GM10266 (cell line): ENCODE data around the gene CES5A.
"Not testable (repeated sequence)": the region's sequence is repeated elsewhere in the genome, so short reads cannot be mapped to it uniquely, and the experiment has no call there.

ENCODE experiments used
- DNase-seq: peaks from one replicate; pipeline ENCODE4 v3.0.0; 2012; ENCODE audit errors: extremely low spot score
- TF ChIP-seq, protein P1 (sequence below): IDR thresholded peaks from 2 replicates; pipeline ENCODE4 v1.5.1; 2012; ENCODE audit warnings: mild to moderate bottlenecking, low read depth; ENCODE audit not compliant: control insufficient read depth, insufficient read depth; ENCODE audit errors: missing control alignments

CES5A gene, protein sequence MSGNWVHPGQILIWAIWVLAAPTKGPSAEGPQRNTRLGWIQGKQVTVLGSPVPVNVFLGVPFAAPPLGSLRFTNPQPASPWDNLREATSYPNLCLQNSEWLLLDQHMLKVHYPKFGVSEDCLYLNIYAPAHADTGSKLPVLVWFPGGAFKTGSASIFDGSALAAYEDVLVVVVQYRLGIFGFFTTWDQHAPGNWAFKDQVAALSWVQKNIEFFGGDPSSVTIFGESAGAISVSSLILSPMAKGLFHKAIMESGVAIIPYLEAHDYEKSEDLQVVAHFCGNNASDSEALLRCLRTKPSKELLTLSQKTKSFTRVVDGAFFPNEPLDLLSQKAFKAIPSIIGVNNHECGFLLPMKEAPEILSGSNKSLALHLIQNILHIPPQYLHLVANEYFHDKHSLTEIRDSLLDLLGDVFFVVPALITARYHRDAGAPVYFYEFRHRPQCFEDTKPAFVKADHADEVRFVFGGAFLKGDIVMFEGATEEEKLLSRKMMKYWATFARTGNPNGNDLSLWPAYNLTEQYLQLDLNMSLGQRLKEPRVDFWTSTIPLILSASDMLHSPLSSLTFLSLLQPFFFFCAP

GRCh38 chr16:55875273-55875672 lies at the start of gene CES5A:
CES5A (minus strand) TSS chr16:55875373; CDS start chr16:55875221, 152 bp downstream.
- TF ChIP-seq, protein P1, sequence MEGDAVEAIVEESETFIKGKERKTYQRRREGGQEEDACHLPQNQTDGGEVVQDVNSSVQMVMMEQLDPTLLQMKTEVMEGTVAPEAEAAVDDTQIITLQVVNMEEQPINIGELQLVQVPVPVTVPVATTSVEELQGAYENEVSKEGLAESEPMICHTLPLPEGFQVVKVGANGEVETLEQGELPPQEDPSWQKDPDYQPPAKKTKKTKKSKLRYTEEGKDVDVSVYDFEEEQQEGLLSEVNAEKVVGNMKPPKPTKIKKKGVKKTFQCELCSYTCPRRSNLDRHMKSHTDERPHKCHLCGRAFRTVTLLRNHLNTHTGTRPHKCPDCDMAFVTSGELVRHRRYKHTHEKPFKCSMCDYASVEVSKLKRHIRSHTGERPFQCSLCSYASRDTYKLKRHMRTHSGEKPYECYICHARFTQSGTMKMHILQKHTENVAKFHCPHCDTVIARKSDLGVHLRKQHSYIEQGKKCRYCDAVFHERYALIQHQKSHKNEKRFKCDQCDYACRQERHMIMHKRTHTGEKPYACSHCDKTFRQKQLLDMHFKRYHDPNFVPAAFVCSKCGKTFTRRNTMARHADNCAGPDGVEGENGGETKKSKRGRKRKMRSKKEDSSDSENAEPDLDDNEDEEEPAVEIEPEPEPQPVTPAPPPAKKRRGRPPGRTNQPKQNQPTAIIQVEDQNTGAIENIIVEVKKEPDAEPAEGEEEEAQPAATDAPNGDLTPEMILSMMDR = no peak
- DNase-seq = no peak

GRCh38 chr16:55922662-55923061 lies 47.5 kb upstream of the CES5A start:
- TF ChIP-seq, protein P1 = no peak
- no peak for DNase-seq

GRCh38 chr16:55917373-55918160 lies 42.4 kb upstream of the CES5A start:
- TF ChIP-seq, protein P1 = no peak
- no peak for DNase-seq

GRCh38 chr16:55915096-55915827 lies 40.1 kb upstream of the CES5A start:
- TF ChIP-seq, protein P1 = no peak
- no peak for DNase-seq

DNA sequence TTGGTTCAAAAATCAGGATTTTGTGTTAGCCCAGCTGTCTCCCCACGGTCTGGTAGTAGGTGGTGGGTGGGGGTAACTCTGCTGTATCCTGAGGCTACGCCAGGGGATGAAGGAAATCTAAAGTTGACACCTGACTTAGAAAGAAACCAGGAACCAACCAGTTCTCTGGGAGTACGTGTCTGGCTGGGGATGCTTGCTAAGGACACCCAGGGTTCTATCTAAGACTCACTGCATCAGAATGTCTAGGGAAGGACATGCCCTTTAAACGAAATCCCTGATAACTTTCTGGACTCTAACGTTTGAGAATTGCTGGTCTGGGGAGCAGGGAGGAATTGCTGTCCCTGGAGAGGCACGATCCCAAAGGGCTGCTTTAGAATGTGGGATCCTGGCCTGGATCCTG lies 39.2 kb upstream of the CES5A start:
- TF ChIP-seq, protein P1 = no peak
- DNase-seq = no peak

- TF ChIP-seq, protein P1 = no peak
- no peak for DNase-seq
These were observed 38.5 kb upstream of the CES5A start for GRCh38 chr16:55913716-55914115.

DNA sequence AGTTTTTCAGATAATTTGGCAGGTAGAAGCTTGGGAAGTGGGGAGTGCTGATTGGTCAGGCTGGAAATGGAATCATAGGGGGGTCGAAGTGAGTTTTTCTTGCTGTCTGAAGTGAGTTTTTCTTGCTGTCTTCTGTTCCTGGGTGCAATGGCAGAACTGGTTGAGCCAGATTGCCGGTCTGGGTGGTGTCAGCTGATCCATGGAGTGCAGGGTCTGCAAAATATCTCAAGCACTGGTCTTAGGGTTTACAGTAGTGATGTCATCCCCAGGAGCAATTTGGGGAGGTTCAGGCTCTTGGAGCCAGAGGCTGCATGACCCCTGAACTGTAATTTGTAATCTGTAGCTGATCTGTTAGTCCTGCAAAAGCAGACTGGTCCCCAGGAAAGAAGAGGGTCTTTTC lies 37.9 kb upstream of the CES5A start:
- not testable (repeated sequence) for DNase-seq
